ENCODE results near the gene PSMD2.

DNA sequence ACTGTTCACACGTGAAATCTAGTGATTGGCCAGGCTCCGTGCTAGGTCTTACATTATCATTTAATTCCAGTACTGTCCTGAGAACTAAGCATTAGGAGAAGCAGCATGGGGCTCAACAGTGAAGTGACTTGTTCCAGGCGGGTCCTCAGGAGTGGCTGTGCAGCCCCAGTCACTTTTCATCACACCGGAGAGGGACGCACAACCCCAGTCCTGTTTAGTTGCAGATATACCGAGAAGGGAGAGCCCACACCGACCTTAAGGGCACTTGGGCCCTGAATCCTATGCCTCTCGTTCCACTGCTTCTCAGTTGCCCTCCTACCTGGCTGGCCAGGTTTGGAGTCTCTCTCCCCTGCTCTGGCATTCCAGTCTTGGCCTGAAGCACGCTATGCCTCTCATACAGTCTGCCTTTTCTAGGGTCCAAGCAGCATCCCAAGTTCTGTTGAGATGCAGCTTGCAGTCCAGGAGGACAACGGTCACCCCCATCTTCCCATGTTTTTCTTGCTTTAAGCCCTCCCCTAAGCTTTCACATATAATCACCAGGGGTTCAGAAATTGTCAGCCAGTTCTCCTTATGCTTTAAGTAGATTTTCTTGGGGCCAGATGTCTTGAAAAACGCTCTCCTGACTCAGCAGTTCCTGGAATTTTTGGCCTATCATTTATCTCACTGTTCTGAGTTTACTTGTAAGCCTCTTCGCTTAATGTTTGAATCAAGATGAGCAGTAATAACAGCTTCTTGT is 48.4 kb downstream of the PSMD2 start:
- TF ChIP-seq HDAC2 (IDR thresholded peaks at IDR 0.05) (no peak), EZH2 (IDR thresholded peaks at IDR 0.05; ENCODE audit: borderline replicate concordance, control insufficient read depth, low read depth, low read length) (no peak)
- TF ChIP-seq, protein P1, sequence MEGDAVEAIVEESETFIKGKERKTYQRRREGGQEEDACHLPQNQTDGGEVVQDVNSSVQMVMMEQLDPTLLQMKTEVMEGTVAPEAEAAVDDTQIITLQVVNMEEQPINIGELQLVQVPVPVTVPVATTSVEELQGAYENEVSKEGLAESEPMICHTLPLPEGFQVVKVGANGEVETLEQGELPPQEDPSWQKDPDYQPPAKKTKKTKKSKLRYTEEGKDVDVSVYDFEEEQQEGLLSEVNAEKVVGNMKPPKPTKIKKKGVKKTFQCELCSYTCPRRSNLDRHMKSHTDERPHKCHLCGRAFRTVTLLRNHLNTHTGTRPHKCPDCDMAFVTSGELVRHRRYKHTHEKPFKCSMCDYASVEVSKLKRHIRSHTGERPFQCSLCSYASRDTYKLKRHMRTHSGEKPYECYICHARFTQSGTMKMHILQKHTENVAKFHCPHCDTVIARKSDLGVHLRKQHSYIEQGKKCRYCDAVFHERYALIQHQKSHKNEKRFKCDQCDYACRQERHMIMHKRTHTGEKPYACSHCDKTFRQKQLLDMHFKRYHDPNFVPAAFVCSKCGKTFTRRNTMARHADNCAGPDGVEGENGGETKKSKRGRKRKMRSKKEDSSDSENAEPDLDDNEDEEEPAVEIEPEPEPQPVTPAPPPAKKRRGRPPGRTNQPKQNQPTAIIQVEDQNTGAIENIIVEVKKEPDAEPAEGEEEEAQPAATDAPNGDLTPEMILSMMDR (IDR thresholded peaks at IDR 0.05 in 2 of 3, conservative IDR thresholded peaks at IDR 0.05 in 1 of 3; ENCODE audit: control insufficient read depth in 2 of 3, extremely low read depth in 1 of 3, insufficient read depth in 1 of 3, low read depth in 3 of 3, low read length in 3 of 3), result no peak

Measured in GM12878 (cell line).